ENCODE results near the gene GPX4.

Gene GPX4

GRCh38 chr19:1131718-1132551 lies 28.1 kb downstream of the GPX4 start:
- peak; percentile 93 to 97 (median 97) for DNase-seq

- peak in 3 of 4 experiments; percentile 35 to 54 (median 35) for DNase-seq
These were observed 29.0 kb downstream of the GPX4 start for GRCh38 chr19:1132552-1133383.

- DNase-seq: peak in 3 of 4 experiments; percentile 29 to 42 (median 31)
These were observed 29.7 kb downstream of the GPX4 start for GRCh38 chr19:1133471-1133929.

GRCh38 chr19:1134431-1134830 lies 30.6 kb downstream of the GPX4 start:
- DNase-seq: no peak

- DNase-seq: no peak
These were observed 31.7 kb downstream of the GPX4 start for GRCh38 chr19:1135454-1135853.

- DNase-seq: no peak
These were observed 32.4 kb downstream of the GPX4 start for GRCh38 chr19:1136201-1136600.

GRCh38 chr19:1136621-1137317 lies 33.0 kb downstream of the GPX4 start:
- no peak for DNase-seq

GRCh38 chr19:1138121-1138520 lies 34.3 kb downstream of the GPX4 start:
- no peak for DNase-seq

GRCh38 chr19:1139126-1139525 lies 35.3 kb downstream of the GPX4 start:
- DNase-seq: no peak

GRCh38 chr19:1140272-1141027 lies 36.7 kb downstream of the GPX4 start:
- peak in 3 of 4 experiments; percentile 20 to 42 (median 36) for DNase-seq

- DNase-seq: no peak
These were observed 38.1 kb downstream of the GPX4 start for GRCh38 chr19:1141944-1142343.

GRCh38 chr19:1143828-1144399 lies 40.1 kb downstream of the GPX4 start:
- no peak for DNase-seq

- DNase-seq: no peak
These were observed 40.9 kb downstream of the GPX4 start for GRCh38 chr19:1144741-1145140.

GRCh38 chr19:1145635-1146411 lies 42.0 kb downstream of the GPX4 start:
- no peak for DNase-seq

GRCh38 chr19:1146412-1146699 lies 42.6 kb downstream of the GPX4 start:
- no peak for DNase-seq

GRCh38 chr19:1146858-1147780 lies 43.3 kb downstream of the GPX4 start:
- no peak for DNase-seq

- no peak for DNase-seq
These were observed 44.2 kb downstream of the GPX4 start for GRCh38 chr19:1147934-1148549.

- DNase-seq: no peak
These were observed 45.7 kb downstream of the GPX4 start for GRCh38 chr19:1149259-1150045.
